ENCODE data around the gene MYCBP2. TPM values are rescaled to one million over a fixed set of nuclear protein-coding genes. Genes with fewer than 3 reads are reported as not detected.

The MYCBP2 gene
- polyA plus RNA-seq, 2 of the 4 experiments (the other 2 are of a cell fraction): 15.8 to 37.8 TPM

GRCh38 chr13:77047649-77048343 lies 279.1 kb downstream of the MYCBP2 start:
- no peak; a peak in 1 of 6 replicates for ATAC-seq
- ChIA-PET CTCF (no interaction called here), POLR2A (no interaction called here)

GRCh38 chr13:77042566-77043177 lies 284.2 kb downstream of the MYCBP2 start:
- no peaks in the 10 kb centered on the region for H3K9me3 ChIP-seq
- FAIRE-seq: no peak
- H3K4me3 ChIP-seq: no peak overlapping the region
- ATAC-seq: no peak
- WGBS (ENCODE audit: missing lambda C conversion rate): 95% methylated on average over 5 of the region's 5 CpGs
- TF ChIP-seq HES2 (IDR thresholded peaks at IDR 0.05): no peak
- no peak for TF ChIP-seq RNF2 (IDR thresholded peaks at IDR 0.05; ENCODE audit: borderline replicate concordance, low read depth)
- no peak for TF ChIP-seq CHD4 (IDR thresholded peaks at IDR 0.05; ENCODE audit: borderline replicate concordance)
- TF ChIP-seq EHMT2 (IDR thresholded peaks at IDR 0.05; ENCODE audit: low read depth): no peak
- TF ChIP-seq E2F6 (IDR thresholded peaks at IDR 0.05; ENCODE audit: borderline replicate concordance, low read depth): no peak
- TF ChIP-seq MAFK (IDR thresholded peaks at IDR 0.05; ENCODE audit: partially characterized antibody): no peak
- TF ChIP-seq EP300 (IDR thresholded peaks at IDR 0.05): no peak
- POLR2A ChIA-PET: no interaction called here
- no peak overlapping the region for H3K27ac ChIP-seq
- H3K4me2 ChIP-seq: no peak overlapping the region
- DNase-seq (ENCODE audit: low read depth in 1 of 2, low spot score in 1 of 2): no peak
- no peaks in the 10 kb centered on the region for H3K4me1 ChIP-seq
- CTCF ChIA-PET: interaction anchor here (1.0 to 1.4 kb wide), 2 partner anchors 12 to 15 kb away, joined by 3 to 6 read pairs; no protein-coding TSS in a partner anchor

More at GRCh38 chr13:77047649-77048343, 279.1 kb downstream of the MYCBP2 start:
- H3K4me1 ChIP-seq: no peaks in the 10 kb centered on the region
- H3K4me3 ChIP-seq: no peak overlapping the region
- no peak overlapping the region for H3K27ac ChIP-seq
- no peak for DNase-seq (ENCODE audit: low read depth in 1 of 2, low spot score in 1 of 2)
- 93% methylated on average over 8 of the region's 8 CpGs for WGBS (ENCODE audit: missing lambda C conversion rate)
- no peak for TF ChIP-seq HES2 (IDR thresholded peaks at IDR 0.05)
- no peak for TF ChIP-seq NPAS2 (CRISPR knock-in tag; IDR thresholded peaks at IDR 0.05; ENCODE audit: borderline replicate concordance)
- no peak for TF ChIP-seq FOSL2 (IDR thresholded peaks at IDR 0.05)
- no peak for TF ChIP-seq FOSL2 (CRISPR knock-in tag; IDR thresholded peaks at IDR 0.05)
- no peak for TF ChIP-seq ZC3H11A (IDR thresholded peaks at IDR 0.05)
- TF ChIP-seq FOSB (CRISPR knock-in tag; IDR thresholded peaks at IDR 0.05): no peak
- no peak for TF ChIP-seq GATA3 (IDR thresholded peaks at IDR 0.05; ENCODE audit: borderline replicate concordance)
- TF ChIP-seq EHMT2 (IDR thresholded peaks at IDR 0.05; ENCODE audit: low read depth): no peak
- no peak for TF ChIP-seq HDAC2 (IDR thresholded peaks at IDR 0.05)
- TF ChIP-seq RNF2 (IDR thresholded peaks at IDR 0.05; ENCODE audit: borderline replicate concordance, low read depth): no peak
- TF ChIP-seq TFCP2L1 (CRISPR knock-in tag; IDR thresholded peaks at IDR 0.05): no peak
- TF ChIP-seq TP53 (CRISPR knock-in tag; IDR thresholded peaks at IDR 0.05): no peak
- no peak for TF ChIP-seq NFE2L2 (conservative IDR thresholded peaks at IDR 0.05; ENCODE audit: low read length)
- no peak for TF ChIP-seq BCL3 (IDR thresholded peaks at IDR 0.05)
- TF ChIP-seq CBX8 (IDR thresholded peaks at IDR 0.05): no peak
- H3K4me2 ChIP-seq: no peak overlapping the region
- FAIRE-seq: no peak
- no peaks in the 10 kb centered on the region for H3K9me3 ChIP-seq

GRCh38 chr13:77040835-77041234 lies 286.1 kb downstream of the MYCBP2 start:
- Histone ChIP-seq H3K27ac (no peak overlapping the region), H3K4me1 (no peaks in the 10 kb centered on the region), H3K4me3 (no peak overlapping the region), H3K4me2 (no peak overlapping the region), H3K9me3 (no peaks in the 10 kb centered on the region)
- DNase-seq (ENCODE audit: low read depth in 1 of 2, low spot score in 1 of 2) (no peak), FAIRE-seq (no peak), ATAC-seq (no peak)
- ChIA-PET CTCF (no interaction called here), POLR2A (no interaction called here)
- 94% methylated on average over 9 of the region's 9 CpGs for WGBS (ENCODE audit: missing lambda C conversion rate)
- no peak for TF ChIP-seq HOXB13 (CRISPR knock-in tag; IDR thresholded peaks at IDR 0.05; ENCODE audit: low read depth)
- no peak for TF ChIP-seq MYC (IDR thresholded peaks at IDR 0.05; ENCODE audit: borderline replicate concordance, low read length)
- no peak for TF ChIP-seq ZFP36 (IDR thresholded peaks at IDR 0.05; ENCODE audit: borderline replicate concordance, partially characterized antibody)
- TF ChIP-seq ZNF302 (CRISPR knock-in tag; IDR thresholded peaks at IDR 0.05): no peak
- TF ChIP-seq TP53 (CRISPR knock-in tag; IDR thresholded peaks at IDR 0.05): no peak
- TF ChIP-seq BCL3 (IDR thresholded peaks at IDR 0.05): no peak
- no peak for TF ChIP-seq RFX5 (IDR thresholded peaks at IDR 0.05)
- no peak for TF ChIP-seq HOXA7 (CRISPR knock-in tag; IDR thresholded peaks at IDR 0.05)
- no peak for TF ChIP-seq FOXS1 (CRISPR knock-in tag; IDR thresholded peaks at IDR 0.05)
- TF ChIP-seq CBX2 (IDR thresholded peaks at IDR 0.05; ENCODE audit: borderline replicate concordance, low read depth): no peak
- no peak for TF ChIP-seq PHF8 (IDR thresholded peaks at IDR 0.05; ENCODE audit: borderline replicate concordance, low read depth)
- TF ChIP-seq GATA3 (IDR thresholded peaks at IDR 0.05; ENCODE audit: borderline replicate concordance): no peak
- no peak for TF ChIP-seq POLR2A (IDR thresholded peaks at IDR 0.05; ENCODE audit: low read length)
- no peak for TF ChIP-seq CBX8 (IDR thresholded peaks at IDR 0.05)
- no peak for TF ChIP-seq HDAC2 (IDR thresholded peaks at IDR 0.05)
